ENCODE results near the gene SULT1A1. TPM values are rescaled to one million over a fixed set of nuclear protein-coding genes. Genes with fewer than 3 reads are reported as not detected.

The SULT1A1 gene
- total RNA-seq, 1 experiment from 2014 or later, result 1.5 TPM

GRCh38 chr16:28569968-28570752, 39.7 kb downstream of the SULT1A1 start:
- POLR2A ChIA-PET, result no interaction called here
- Histone ChIP-seq H3K4me3 (ENCODE audit: low read depth in 2 of 2, low read length in 2 of 2) (no peak overlapping the region), H3K9me3 (ENCODE audit: control insufficient read depth, insufficient read depth, low read depth, low read length) (peaks cover 7% of the 10 kb centered on the region; the same call in 1 of the 2 replicates), H3K27me3 (ENCODE audit: control insufficient read depth, insufficient read depth, low read length) (no peaks in the 10 kb centered on the region), H3K27ac (ENCODE audit: low read length) (no peak overlapping the region), H3K4me1 (ENCODE audit: control insufficient read depth, insufficient read depth, low read length) (no peaks in the 10 kb centered on the region), H3K36me3 (ENCODE audit: control insufficient read depth, insufficient read depth, low read length) (no peaks in the 10 kb centered on the region)
- TF ChIP-seq SIN3A (IDR thresholded peaks at IDR 0.05; ENCODE audit: borderline replicate concordance, insufficient read depth, low read depth, low read length) (no peak), TCF7L2 (IDR thresholded peaks at IDR 0.05; ENCODE audit: low read depth, low read length) (no peak), POLR2AphosphoS5 (IDR thresholded peaks at IDR 0.05; ENCODE audit: low read depth, low read length) (no peak), REST (IDR thresholded peaks at IDR 0.05; ENCODE audit: insufficient read depth in 1 of 2, low read depth in 2 of 2, low read length in 1 of 2) (no peak)
- TF ChIP-seq, protein P1, sequence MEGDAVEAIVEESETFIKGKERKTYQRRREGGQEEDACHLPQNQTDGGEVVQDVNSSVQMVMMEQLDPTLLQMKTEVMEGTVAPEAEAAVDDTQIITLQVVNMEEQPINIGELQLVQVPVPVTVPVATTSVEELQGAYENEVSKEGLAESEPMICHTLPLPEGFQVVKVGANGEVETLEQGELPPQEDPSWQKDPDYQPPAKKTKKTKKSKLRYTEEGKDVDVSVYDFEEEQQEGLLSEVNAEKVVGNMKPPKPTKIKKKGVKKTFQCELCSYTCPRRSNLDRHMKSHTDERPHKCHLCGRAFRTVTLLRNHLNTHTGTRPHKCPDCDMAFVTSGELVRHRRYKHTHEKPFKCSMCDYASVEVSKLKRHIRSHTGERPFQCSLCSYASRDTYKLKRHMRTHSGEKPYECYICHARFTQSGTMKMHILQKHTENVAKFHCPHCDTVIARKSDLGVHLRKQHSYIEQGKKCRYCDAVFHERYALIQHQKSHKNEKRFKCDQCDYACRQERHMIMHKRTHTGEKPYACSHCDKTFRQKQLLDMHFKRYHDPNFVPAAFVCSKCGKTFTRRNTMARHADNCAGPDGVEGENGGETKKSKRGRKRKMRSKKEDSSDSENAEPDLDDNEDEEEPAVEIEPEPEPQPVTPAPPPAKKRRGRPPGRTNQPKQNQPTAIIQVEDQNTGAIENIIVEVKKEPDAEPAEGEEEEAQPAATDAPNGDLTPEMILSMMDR (IDR thresholded peaks at IDR 0.05), result no peak
- intact Hi-C loops (cut with micrococcal nuclease; ENCODE audit: unreplicated experiment), result no loop called here
- ATAC-seq (no peak), DNase-seq (ENCODE audit: low read depth, low spot score) (no peak)
- in situ Hi-C loops (cut with HindIII; ENCODE audit: low pct_unique_long_range_greater_than_20kb, low sequenced_read_pairs), result no loop called here
- CTCF ChIA-PET, result no interaction called here
- no TSS peak for BruUV-seq (replicated peaks)

DNA sequence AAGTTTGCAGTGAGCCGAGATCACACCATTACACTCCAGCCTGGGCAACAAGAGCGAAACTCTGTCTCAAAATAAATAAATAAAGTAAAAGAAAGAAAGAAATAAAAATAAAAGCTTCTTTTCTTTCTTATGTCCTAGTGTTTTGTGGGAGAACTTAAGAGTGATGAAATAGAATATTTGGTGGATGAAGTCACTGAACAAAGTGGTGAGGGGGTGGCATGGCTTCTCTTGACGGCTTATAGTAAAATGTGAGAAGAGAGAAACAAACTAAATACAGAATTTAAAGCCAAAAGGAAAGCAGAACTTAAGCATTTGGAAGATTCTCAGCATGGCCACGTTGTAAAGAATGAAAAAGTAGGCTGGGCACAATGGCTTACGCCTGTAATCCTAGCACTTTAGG, 40.8 kb downstream of the SULT1A1 start:
- in situ Hi-C loops (cut with HindIII; ENCODE audit: low pct_unique_long_range_greater_than_20kb, low sequenced_read_pairs) (no loop called here), intact Hi-C loops (cut with micrococcal nuclease; ENCODE audit: unreplicated experiment) (no loop called here)
- no peak overlapping the region for H3K27ac ChIP-seq (ENCODE audit: low read length)
- no peaks in the 10 kb centered on the region for H3K27me3 ChIP-seq (ENCODE audit: control insufficient read depth, insufficient read depth, low read length)
- peaks cover 7% of the 10 kb centered on the region; the same call in 1 of the 2 replicates for H3K9me3 ChIP-seq (ENCODE audit: control insufficient read depth, insufficient read depth, low read depth, low read length)
- no peak for ATAC-seq
- no peaks in the 10 kb centered on the region for H3K36me3 ChIP-seq (ENCODE audit: control insufficient read depth, insufficient read depth, low read length)
- H3K4me1 ChIP-seq (ENCODE audit: control insufficient read depth, insufficient read depth, low read length), result no peaks in the 10 kb centered on the region
- H3K4me3 ChIP-seq (ENCODE audit: low read depth in 2 of 2, low read length in 2 of 2), result no peak overlapping the region
- ChIA-PET CTCF (no interaction called here), POLR2A (no interaction called here)
- DNase-seq (ENCODE audit: low read depth, low spot score), result no peak
- TF ChIP-seq REST (IDR thresholded peaks at IDR 0.05; ENCODE audit: insufficient read depth in 1 of 2, low read depth in 2 of 2, low read length in 1 of 2) (no peak), SIN3A (IDR thresholded peaks at IDR 0.05; ENCODE audit: borderline replicate concordance, insufficient read depth, low read depth, low read length) (no peak)
- BruUV-seq (replicated peaks), result no TSS peak

Data from Panc1 (cell line).